Right lobe of liver (tissue), 6 donors: Measurements from ENCODE around the gene AKNA. TPM values are rescaled to one million over a fixed set of nuclear protein-coding genes. Genes with fewer than 3 reads are reported as not detected.

Experiments
- ATAC-seq, 4 donors: fragments of 200-7000 bp; cut with Tn5 transposase; one replicate each; pipeline ENCODE4 v1.9.1; 2020; ENCODE audit warnings: mild to moderate bottlenecking in 4 of 4, moderate library complexity in 4 of 4
- DNase-seq, 3 donors: peaks; one replicate each; pipeline ENCODE4 v3.0.0-alpha.2; 2020
- H3K27ac ChIP-seq, 3 donors: fragments of 200-600 bp; one replicate each; pipeline ENCODE4 v1.8.0; 2022
- H3K27me3 ChIP-seq, 2 donors: fragments of 200-600 bp; one replicate each; pipeline ENCODE4 v1.8.0; 2022
- H3K36me3 ChIP-seq, 4 donors: fragments of 200-600 bp; sonication (generic) in 1 of 4; one replicate each; pipeline versions ENCODE4 v1.5.1 to v1.8.0; 2017 to 2022; ENCODE audit warnings: control low read depth in 1 of 4
- H3K4me1 ChIP-seq, 4 donors: fragments of 200-600 bp; sonication (generic) in 1 of 4; one replicate each; pipeline versions ENCODE4 v1.5.1 to v1.8.0; 2017 to 2022; ENCODE audit warnings: control low read depth in 1 of 4
- H3K4me3 ChIP-seq, 3 donors: fragments of 200-600 bp; one replicate each; pipeline ENCODE4 v1.8.0; 2022
- H3K9me3 ChIP-seq, 4 donors: fragments of 200-600 bp; sonication (generic) in 1 of 4; one replicate each; pipeline versions ENCODE4 v1.5.1 to v1.8.0; 2017 to 2022; ENCODE audit warnings: control low read depth in 1 of 4
- CTCF ChIP-seq, 4 donors: fragments of 200-600 bp in 3 of 4; fragments of 450-650 bp in 1 of 4; IDR thresholded peaks; one replicate each; pipeline versions ENCODE4 v1.5.1 to v1.8.0; 2016 to 2022; ENCODE audit warnings: antibody characterized with exemption in 4 of 4, mild to moderate bottlenecking in 2 of 4
- POLR2A ChIP-seq: fragments of 450-650 bp; IDR thresholded peaks from one replicate; pipeline ENCODE4 v1.6.1; 2017; ENCODE audit warnings: antibody characterized with exemption, mild to moderate bottlenecking
- WGBS: methylation state at CpG from one replicate; pipeline ENCODE4 v1.1.6; 2018; ENCODE audit warnings: low coverage, low lambda C conversion rate; ENCODE audit not compliant: insufficient coverage; ENCODE audit errors: missing lambda C conversion rate; 5-methylcytosine and 5-hydroxymethylcytosine counted together
- intact Hi-C, 2 donors: fragments of 100-400 bp; cut with DNase I; formaldehyde crosslinking; loops; one replicate each; pipeline versions ENCODE4 v1.11.2 to v1.14.1; 2022
- total RNA-seq, 6 experiments: library from RNA; depleted of rRNA in 2 of 6; stranded (reverse); fragments of >200 nt in 2 of 6; fragmentation: NEBNext Ultra II Directional in 3 of 6; extraction: Animal tissue kit (Norgen Biotek cat#: 25700) in 3 of 6; gene quantifications; one replicate each; pipeline versions ENCODE4 v1.1.0 to v1.2.4, GENCODE V29; 2016 to 2023
- donor health status: DM: no; HTN: yes; CAD: no.
- donor health status: DM: no; HTN: no; CAD: no.
- donor health status: DM: no; HTN: no; CAD: no.
- donor health status: DM: no; HTN: yes; CAD: no.
- donor health status: DM: no; HTN: yes; CAD: no.

Gene AKNA
- total RNA-seq, 6 experiments from 2014 or later: 4.7 to 15.1 (median 9.8) TPM

GRCh38 chr9:114412048-114412683, 24.4 kb upstream of the AKNA start:
- intact Hi-C loops: loop anchor here in 1 of 2 donors (10.0 kb wide), 1 partner anchor 63 kb away; no protein-coding TSS in a partner anchor
- 82% methylated on average over 2 of the region's 12 CpGs for WGBS
- Histone ChIP-seq H3K27ac (no peak overlapping the region), H3K9me3 (no peaks in the 10 kb centered on the region), H3K36me3 (no peaks in the 10 kb centered on the region), H3K4me3 (no peak overlapping the region), H3K4me1 (no peaks in the 10 kb centered on the region), H3K27me3 (no peaks in the 10 kb centered on the region)
- DNase-seq: no peak
- TF ChIP-seq POLR2A (no peak), CTCF (IDR thresholded peaks at IDR 0.05) (no peak)
- no peak for ATAC-seq

GRCh38 chr9:114411452-114411851, 23.7 kb upstream of the AKNA start:
- Histone ChIP-seq H3K27me3 (no peaks in the 10 kb centered on the region), H3K4me3 (no peak overlapping the region), H3K27ac (no peak overlapping the region), H3K36me3 (no peaks in the 10 kb centered on the region), H3K9me3 (no peaks in the 10 kb centered on the region), H3K4me1 (no peaks in the 10 kb centered on the region)
- DNase-seq (no peak), ATAC-seq (no peak)
- intact Hi-C loops: loop anchor here in 1 of 2 donors (10.0 kb wide), 1 partner anchor 63 kb away; no protein-coding TSS in a partner anchor
- WGBS: 67% methylated on average over 4 of the region's 6 CpGs
- no peak for TF ChIP-seq CTCF (IDR thresholded peaks at IDR 0.05)
- no peak for TF ChIP-seq POLR2A

GRCh38 chr9:114410910-114411309, 23.1 kb upstream of the AKNA start:
- H3K27ac ChIP-seq: no peak overlapping the region
- H3K9me3 ChIP-seq: no peaks in the 10 kb centered on the region
- no peaks in the 10 kb centered on the region for H3K27me3 ChIP-seq
- no peak overlapping the region for H3K4me3 ChIP-seq
- TF ChIP-seq POLR2A (no peak), CTCF (IDR thresholded peaks at IDR 0.05) (no peak)
- H3K36me3 ChIP-seq: no peaks in the 10 kb centered on the region
- ATAC-seq: no peak
- intact Hi-C loops: loop anchor here in 1 of 2 donors (10.0 kb wide), 1 partner anchor 64 kb away; no protein-coding TSS in a partner anchor
- 93% methylated on average over 7 of the region's 8 CpGs for WGBS
- no peaks in the 10 kb centered on the region for H3K4me1 ChIP-seq
- DNase-seq: no peak

GRCh38 chr9:114409842-114410241, 22.1 kb upstream of the AKNA start:
- intact Hi-C loops: loop anchor here (10.0 kb wide), 2 partner anchors 65 to 245 kb away; partner anchors contain the start of gene TEX53 (in 2 of the 2)
- ATAC-seq (no peak), DNase-seq (no peak)
- H3K9me3 ChIP-seq: no peaks in the 10 kb centered on the region
- WGBS: 74% methylated on average over 5 of the region's 5 CpGs
- no peak overlapping the region for H3K4me3 ChIP-seq
- no peaks in the 10 kb centered on the region for H3K36me3 ChIP-seq
- H3K4me1 ChIP-seq: no peaks in the 10 kb centered on the region
- H3K27me3 ChIP-seq: no peaks in the 10 kb centered on the region
- TF ChIP-seq POLR2A (no peak), CTCF (IDR thresholded peaks at IDR 0.05) (no peak)
- no peak overlapping the region for H3K27ac ChIP-seq
